ENCODE results near the gene NKAPD1.
A peak's percentile ranks its signal among the peaks of the same experiment; 100 is the strongest.

DNA sequence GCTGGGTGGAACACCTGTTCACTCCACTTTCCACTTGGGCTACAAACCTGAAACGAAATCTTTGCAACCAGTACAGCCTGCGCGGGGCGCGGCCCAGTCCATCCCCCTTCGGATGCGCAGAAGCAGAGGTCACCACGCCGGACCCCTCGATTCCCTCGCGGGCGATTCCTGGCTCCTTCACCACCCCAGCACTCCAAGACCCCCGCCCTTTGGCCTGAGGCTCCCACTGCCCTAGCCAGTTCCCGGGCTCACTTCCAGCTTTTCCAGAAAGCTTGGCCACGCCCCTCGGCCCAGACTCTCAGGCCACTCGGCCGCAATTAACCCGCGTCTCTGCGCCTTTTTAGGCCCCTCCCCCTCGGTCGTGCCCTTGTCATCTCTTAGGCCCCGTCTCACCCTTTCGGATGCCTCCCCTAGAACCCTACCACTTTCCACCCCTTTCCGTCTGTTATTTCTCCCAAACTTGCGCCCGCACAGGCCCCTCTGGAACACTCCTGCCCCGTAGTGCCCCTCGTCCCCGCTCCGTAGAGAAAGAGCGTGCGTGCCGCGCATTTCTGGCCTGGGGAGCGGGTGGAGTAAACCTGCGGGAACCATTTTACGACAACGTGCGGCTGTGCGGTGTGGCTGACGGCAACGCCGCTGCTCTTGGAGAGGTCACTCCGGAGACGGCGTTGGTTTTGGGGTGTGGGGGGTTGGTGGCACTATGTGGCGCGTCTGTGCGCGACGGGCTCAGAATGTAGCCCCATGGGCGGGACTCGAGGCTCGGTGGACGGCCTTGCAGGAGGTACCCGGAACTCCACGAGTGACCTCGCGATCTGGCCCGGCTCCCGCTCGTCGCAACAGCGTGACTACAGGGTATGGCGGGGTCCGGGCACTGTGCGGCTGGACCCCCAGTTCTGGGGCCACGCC lies 49.1 kb upstream of the NKAPD1 start, which contains the start of gene DLAT:
- peak; percentile 42 to 83 (median 72) for TF ChIP-seq POLR2AphosphoS5 (IDR thresholded peaks at IDR 0.05)
- TF ChIP-seq, protein P1, sequence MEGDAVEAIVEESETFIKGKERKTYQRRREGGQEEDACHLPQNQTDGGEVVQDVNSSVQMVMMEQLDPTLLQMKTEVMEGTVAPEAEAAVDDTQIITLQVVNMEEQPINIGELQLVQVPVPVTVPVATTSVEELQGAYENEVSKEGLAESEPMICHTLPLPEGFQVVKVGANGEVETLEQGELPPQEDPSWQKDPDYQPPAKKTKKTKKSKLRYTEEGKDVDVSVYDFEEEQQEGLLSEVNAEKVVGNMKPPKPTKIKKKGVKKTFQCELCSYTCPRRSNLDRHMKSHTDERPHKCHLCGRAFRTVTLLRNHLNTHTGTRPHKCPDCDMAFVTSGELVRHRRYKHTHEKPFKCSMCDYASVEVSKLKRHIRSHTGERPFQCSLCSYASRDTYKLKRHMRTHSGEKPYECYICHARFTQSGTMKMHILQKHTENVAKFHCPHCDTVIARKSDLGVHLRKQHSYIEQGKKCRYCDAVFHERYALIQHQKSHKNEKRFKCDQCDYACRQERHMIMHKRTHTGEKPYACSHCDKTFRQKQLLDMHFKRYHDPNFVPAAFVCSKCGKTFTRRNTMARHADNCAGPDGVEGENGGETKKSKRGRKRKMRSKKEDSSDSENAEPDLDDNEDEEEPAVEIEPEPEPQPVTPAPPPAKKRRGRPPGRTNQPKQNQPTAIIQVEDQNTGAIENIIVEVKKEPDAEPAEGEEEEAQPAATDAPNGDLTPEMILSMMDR (IDR thresholded peaks at IDR 0.05), result no peak
- TF ChIP-seq EP300 (IDR thresholded peaks at IDR 0.05), result no peak

All from sigmoid colon (tissue), 4 donors.